Mesenchymal stem cell (in vitro differentiated cells and primary cell): ENCODE results near the gene CSTF3.

Experiments
- DNase-seq: peaks from one replicate; pipeline ENCODE4 v3.0.0-alpha.2; 2013
- H2AFZ ChIP-seq: one replicate; pipeline ENCODE4 v1.6.1; 2013; ENCODE audit warnings: low read depth, mild to moderate bottlenecking, control low read depth, inconsistent platforms, low read length, moderate library complexity
- H2AK5ac ChIP-seq: 2 replicates; pipeline ENCODE4 v1.6.1; 2013; ENCODE audit warnings: low read length, moderate library complexity, mild to moderate bottlenecking, inconsistent platforms; ENCODE audit not compliant: severe bottlenecking
- H2BK120ac ChIP-seq: one replicate; pipeline ENCODE4 v1.6.1; 2013; ENCODE audit warnings: low read depth, mild to moderate bottlenecking, inconsistent platforms, low read length, moderate library complexity
- H2BK12ac ChIP-seq, 2 experiments: one replicate each; pipeline ENCODE4 v1.6.1; 2013; ENCODE audit warnings: inconsistent platforms in 2 of 2, low read length in 2 of 2, mild to moderate bottlenecking in 2 of 2, moderate library complexity in 2 of 2, control low read depth in 1 of 2
- H2BK15ac ChIP-seq: one replicate; pipeline ENCODE4 v1.6.1; 2013; ENCODE audit warnings: mild to moderate bottlenecking, low read depth, inconsistent platforms; ENCODE audit not compliant: poor library complexity, severe bottlenecking
- H2BK5ac ChIP-seq: 2 replicates; pipeline ENCODE4 v1.6.1; 2013; ENCODE audit warnings: low read depth, mild to moderate bottlenecking, low read length, control low read depth, inconsistent platforms; ENCODE audit not compliant: poor library complexity, severe bottlenecking
- H3K14ac ChIP-seq, 2 experiments: one replicate each; pipeline ENCODE4 v1.6.1; 2013; ENCODE audit warnings: inconsistent platforms in 2 of 2, low read length in 2 of 2, control low read depth in 1 of 2, mild to moderate bottlenecking in 1 of 2, moderate library complexity in 1 of 2
- H3K18ac ChIP-seq, 2 experiments: one replicate each; pipeline ENCODE4 v1.6.1; 2013; ENCODE audit warnings: inconsistent platforms in 2 of 2, low read length in 2 of 2, control low read depth in 1 of 2, low read depth in 1 of 2, mild to moderate bottlenecking in 1 of 2
- H3K23ac ChIP-seq, 2 experiments: one replicate each; pipeline ENCODE4 v1.6.1; 2013; ENCODE audit warnings: inconsistent platforms in 2 of 2, low read length in 2 of 2, mild to moderate bottlenecking in 2 of 2, moderate library complexity in 2 of 2, control low read depth in 1 of 2
- H3K27ac ChIP-seq: 2 replicates; pipeline ENCODE4 v1.5.1; 2013; ENCODE audit warnings: mild to moderate bottlenecking, moderate library complexity, low read length, control low read depth, inconsistent platforms; ENCODE audit not compliant: poor library complexity, severe bottlenecking
- H3K27me3 ChIP-seq, 2 experiments: 2 replicates each; pipeline versions ENCODE4 v1.6.1 to v1.7.0; 2013; ENCODE audit warnings: low read length in 2 of 2, mild to moderate bottlenecking in 2 of 2, moderate library complexity in 2 of 2, control low read depth in 1 of 2, inconsistent platforms in 1 of 2; ENCODE audit not compliant: control insufficient read depth in 1 of 2, insufficient read depth in 1 of 2
- H3K36me3 ChIP-seq, 2 experiments: 2 replicates each; pipeline versions ENCODE4 v1.6.1 to v1.7.0; 2013; ENCODE audit warnings: low read length in 2 of 2, control low read depth in 1 of 2, inconsistent platforms in 1 of 2, low read depth in 1 of 2, mild to moderate bottlenecking in 1 of 2; ENCODE audit not compliant: insufficient read depth in 2 of 2, control insufficient read depth in 1 of 2
- H3K4ac ChIP-seq, 2 experiments: one replicate each; pipeline ENCODE4 v1.6.1; 2013; ENCODE audit warnings: inconsistent platforms in 2 of 2, low read length in 2 of 2, mild to moderate bottlenecking in 2 of 2, moderate library complexity in 2 of 2, control low read depth in 1 of 2, low read depth in 1 of 2
- H3K4me1 ChIP-seq: 2 replicates; pipeline ENCODE4 v1.6.1; 2013; ENCODE audit warnings: low read depth, low read length, control low read depth; ENCODE audit not compliant: control insufficient read depth, insufficient read depth
- H3K4me2 ChIP-seq: 2 replicates; pipeline ENCODE4 v1.6.1; 2013; ENCODE audit warnings: low read length, mild to moderate bottlenecking, inconsistent platforms; ENCODE audit not compliant: poor library complexity, severe bottlenecking
- H3K4me3 ChIP-seq, 2 experiments: 2 replicates each; pipeline versions ENCODE4 v1.5.1 to v1.7.0; 2013; ENCODE audit warnings: low read length in 2 of 2, mild to moderate bottlenecking in 2 of 2, control low read depth in 1 of 2, low read depth in 1 of 2; ENCODE audit not compliant: insufficient read depth in 1 of 2
- H3K79me1 ChIP-seq: replicated peaks from 2 replicates; pipeline ENCODE4 v1.6.1; 2013; ENCODE audit warnings: mild to moderate bottlenecking, control low read depth, low read length, inconsistent platforms; ENCODE audit not compliant: poor library complexity, severe bottlenecking
- H3K9ac ChIP-seq: 2 replicates; pipeline ENCODE4 v1.7.0; 2013; ENCODE audit warnings: mild to moderate bottlenecking, low read length, moderate library complexity
- H3K9me3 ChIP-seq: 2 replicates; pipeline ENCODE4 v1.7.0; 2013; ENCODE audit warnings: mild to moderate bottlenecking, low read length; ENCODE audit not compliant: control insufficient read depth
- H4K8ac ChIP-seq: one replicate; pipeline ENCODE4 v1.6.1; 2013; ENCODE audit warnings: inconsistent platforms, mild to moderate bottlenecking, low read length, moderate library complexity
- H4K91ac ChIP-seq: one replicate; pipeline ENCODE4 v1.6.1; 2013; ENCODE audit warnings: mild to moderate bottlenecking, low read length, inconsistent platforms
- WGBS: methylation state at CpG from one replicate; pipeline ENCODE4 v1.1.7; 2013; ENCODE audit warnings: mixed read lengths; 5-methylcytosine and 5-hydroxymethylcytosine counted together

Gene CSTF3

DNA sequence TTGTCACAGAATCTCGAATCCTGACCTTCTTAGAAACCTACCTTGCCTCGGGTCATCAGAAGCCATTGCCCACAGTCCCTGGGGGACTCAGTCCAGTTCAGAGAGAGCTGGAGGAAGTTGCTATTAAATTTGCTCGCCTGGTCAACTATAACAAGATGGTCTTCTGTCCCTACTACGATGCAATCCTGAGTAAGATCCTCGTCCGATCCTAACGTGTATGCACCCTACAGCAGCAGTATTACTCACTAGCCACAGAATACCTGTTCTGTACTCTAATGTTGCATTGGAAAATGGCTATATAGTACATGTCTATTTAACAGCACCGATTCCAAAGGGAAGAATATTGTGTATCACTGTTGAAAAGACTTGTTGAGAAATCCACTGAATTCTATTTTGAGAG, 88.8 kb downstream of the CSTF3 start:
- Histone ChIP-seq H3K23ac (no peak overlapping the region), H3K18ac (no peak overlapping the region), H3K4ac (no peak overlapping the region), H4K91ac (no peak overlapping the region), H3K14ac (no peak overlapping the region), H3K36me3 (peaks cover 60 to 87% of the 10 kb centered on the region in 2 experiments), H3K27me3 (no peaks in the 10 kb centered on the region), H2AFZ (no peak overlapping the region), H2BK5ac (no peak overlapping the region), H2BK120ac (no peak overlapping the region), H2AK5ac (no peak overlapping the region), H3K4me1 (peaks cover 2% of the 10 kb centered on the region), H3K9ac (no peak overlapping the region), H2BK15ac (no peak overlapping the region), H3K79me1 (peaks cover 14% of the 10 kb centered on the region), H3K4me2 (no peak overlapping the region), H3K4me3 (no peak overlapping the region), H4K8ac (no peak overlapping the region), H3K27ac (no peak overlapping the region), H2BK12ac (no peak overlapping the region), H3K9me3 (no peaks in the 10 kb centered on the region)
- DNase-seq: no peak
- 93% methylated on average over 4 of the region's 8 CpGs for WGBS

GRCh38 chr11:33068611-33069340, 92.5 kb downstream of the CSTF3 start:
- H3K23ac ChIP-seq: no peak overlapping the region
- no peaks in the 10 kb centered on the region for H3K9me3 ChIP-seq
- no peak overlapping the region for H3K4ac ChIP-seq
- WGBS: 96% methylated on average over 16 of the region's 17 CpGs
- no peak overlapping the region for H2BK15ac ChIP-seq
- H2BK5ac ChIP-seq: no peak overlapping the region
- H3K27ac ChIP-seq: no peak overlapping the region
- no peak for DNase-seq
- H3K36me3 ChIP-seq: peaks cover 64 to 78% of the 10 kb centered on the region in 2 experiments
- H3K4me2 ChIP-seq: no peak overlapping the region
- no peaks in the 10 kb centered on the region for H3K27me3 ChIP-seq
- H3K18ac ChIP-seq: no peak overlapping the region
- H3K4me3 ChIP-seq: no peak overlapping the region
- H3K9ac ChIP-seq: no peak overlapping the region
- no peak overlapping the region for H2BK120ac ChIP-seq
- peaks cover 27% of the 10 kb centered on the region for H3K79me1 ChIP-seq
- no peak overlapping the region for H4K91ac ChIP-seq
- no peak overlapping the region for H4K8ac ChIP-seq
- H3K14ac ChIP-seq: no peak overlapping the region
- peaks cover 4% of the 10 kb centered on the region for H3K4me1 ChIP-seq
- no peak overlapping the region for H2AK5ac ChIP-seq
- no peak overlapping the region for H2AFZ ChIP-seq
- no peak overlapping the region for H2BK12ac ChIP-seq

GRCh38 chr11:33067294-33067693, 94.0 kb downstream of the CSTF3 start:
- Histone ChIP-seq H2BK5ac (no peak overlapping the region), H2BK15ac (peak overlapping the region; percentile 45), H3K4me3 (no peak overlapping the region), H3K4me2 (no peak overlapping the region), H4K91ac (no peak overlapping the region), H2AK5ac (no peak overlapping the region), H3K27ac (no peak overlapping the region), H3K23ac (no peak overlapping the region), H3K4ac (no peak overlapping the region), H3K27me3 (no peaks in the 10 kb centered on the region), H3K18ac (no peak overlapping the region), H3K4me1 (peaks cover 2% of the 10 kb centered on the region), H2AFZ (no peak overlapping the region), H3K9ac (no peak overlapping the region), H3K36me3 (peaks cover 62 to 68% of the 10 kb centered on the region in 2 experiments), H2BK120ac (no peak overlapping the region), H2BK12ac (no peak overlapping the region), H4K8ac (no peak overlapping the region), H3K14ac (no peak overlapping the region), H3K79me1 (peaks cover 29% of the 10 kb centered on the region), H3K9me3 (no peaks in the 10 kb centered on the region)
- WGBS: 97% methylated on average over 3 of the region's 3 CpGs
- DNase-seq: no peak

DNA sequence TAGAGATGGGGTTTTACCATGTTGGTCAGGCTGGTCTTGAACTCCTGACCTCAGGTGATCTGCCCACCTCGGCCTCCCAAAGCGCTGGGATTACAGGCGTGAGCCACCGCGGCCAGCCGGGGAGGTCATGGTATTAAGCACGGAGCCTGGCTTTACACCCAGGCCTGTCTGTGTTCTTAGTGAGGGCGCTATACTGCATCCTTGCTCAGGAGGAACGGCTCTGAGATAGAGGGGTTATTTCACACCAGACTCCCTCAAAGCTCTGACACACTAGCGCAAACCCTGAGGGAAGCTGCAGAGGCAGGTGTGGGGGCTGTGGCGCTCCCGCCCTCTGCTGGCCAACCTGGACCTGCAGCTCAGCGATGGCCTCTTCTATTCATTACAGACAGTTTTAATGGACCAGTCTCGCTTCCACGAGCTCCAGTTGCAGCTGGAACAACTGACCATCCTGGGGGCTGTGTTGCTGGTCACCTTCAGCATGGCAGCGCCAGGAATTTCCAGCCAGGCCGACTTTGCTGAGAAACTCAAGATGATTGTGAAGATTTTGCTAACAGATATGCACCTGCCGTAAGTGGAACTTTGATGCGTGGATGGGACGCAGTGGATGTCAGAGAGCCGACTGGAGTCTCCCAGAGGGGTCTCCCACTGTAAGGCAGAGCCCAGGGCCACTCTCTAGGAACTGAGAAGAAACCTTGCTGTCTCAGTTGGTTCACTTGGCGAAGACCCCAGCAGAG, 95.7 kb downstream of the CSTF3 start:
- H4K8ac ChIP-seq: peak overlapping the region; percentile 30
- 63% methylated on average over 22 of the region's 22 CpGs for WGBS
- no peaks in the 10 kb centered on the region for H3K27me3 ChIP-seq
- H2BK15ac ChIP-seq: no peak overlapping the region
- no peak overlapping the region for H3K23ac ChIP-seq
- no peaks in the 10 kb centered on the region for H3K9me3 ChIP-seq
- H2AK5ac ChIP-seq: no peak overlapping the region
- H3K36me3 ChIP-seq: peaks cover 50 to 59% of the 10 kb centered on the region in 2 experiments
- H2BK120ac ChIP-seq: no peak overlapping the region
- peak; percentile 64 for DNase-seq
- no peak overlapping the region for H3K4me3 ChIP-seq
- H4K91ac ChIP-seq: no peak overlapping the region
- H3K4me2 ChIP-seq: no peak overlapping the region
- H3K27ac ChIP-seq: no peak overlapping the region
- H3K4ac ChIP-seq: no peak overlapping the region
- no peak overlapping the region for H2BK5ac ChIP-seq
- no peak overlapping the region for H3K9ac ChIP-seq
- no peak overlapping the region for H2AFZ ChIP-seq
- no peak overlapping the region for H3K14ac ChIP-seq
- no peak overlapping the region for H3K18ac ChIP-seq
- peaks cover 28% of the 10 kb centered on the region for H3K79me1 ChIP-seq
- H2BK12ac ChIP-seq: no peak overlapping the region
- H3K4me1 ChIP-seq: peaks cover 6% of the 10 kb centered on the region
